ENCODE measurements around the gene GLI3. TPM values are rescaled to one million over a fixed set of nuclear protein-coding genes. Genes with fewer than 3 reads are reported as not detected.

GLI3 gene
- total and polyA plus RNA-seq, 2 of the 8 experiments (the other 6 are each of a cell fraction or from before 2014, with no cell fraction given) = 8.0 to 31.1 TPM

DNA sequence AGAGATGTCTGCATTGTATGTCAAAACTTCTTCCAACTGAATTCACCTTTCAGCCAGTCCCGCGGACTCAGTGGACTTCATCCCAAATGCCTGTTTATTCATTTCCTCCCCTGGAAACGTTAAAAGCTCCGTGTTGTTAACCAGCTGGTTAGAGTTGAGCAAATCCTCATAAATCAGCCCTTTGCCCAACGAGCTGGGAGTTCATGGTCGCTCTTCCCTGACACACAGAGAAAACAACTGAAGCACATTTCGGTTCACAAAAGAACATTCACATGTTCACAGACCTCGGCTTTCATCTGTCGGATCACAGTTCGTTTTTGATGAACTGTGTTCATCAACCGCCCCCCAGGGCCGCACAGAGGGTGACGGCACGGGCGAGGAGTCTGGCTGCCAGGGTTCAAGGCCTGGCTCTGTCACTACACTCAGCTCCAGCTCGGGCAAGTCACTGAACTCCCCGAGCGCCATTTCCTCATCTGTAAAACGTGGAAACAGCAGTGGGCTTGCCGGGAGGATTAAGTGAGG, 62.6 kb downstream of the GLI3 start:
- Histone ChIP-seq H3K4me2 (ENCODE audit: insufficient read depth in 1 of 2, low read depth in 2 of 2, low read length in 2 of 2) (no peak overlapping the region), H3K4ac (replicated peaks; ENCODE audit: insufficient read length, low read depth, low read length) (no peak overlapping the region), H2BK12ac (ENCODE audit: low read depth, low read length) (no peak overlapping the region), H3K18ac (ENCODE audit: extremely low read depth, low read length) (no peak overlapping the region), H3K79me2 (ENCODE audit: control insufficient read depth in 1 of 2, insufficient read depth in 2 of 2, low read length in 2 of 2) (no peaks in the 10 kb centered on the region; a peak in 1 of 4 replicates), H3K23ac (ENCODE audit: insufficient read length) (no peak overlapping the region), H3K27ac (ENCODE audit: low read depth, low read length) (no peak overlapping the region), H3K79me1 (ENCODE audit: low read depth, low read length) (peaks cover 2% of the 10 kb centered on the region; the same call in 1 of the 2 replicates), H3K23me2 (ENCODE audit: low read depth, low read length) (peaks cover under 1% of the 10 kb centered on the region; the same call in 1 of the 2 replicates), H3K36me3 (ENCODE audit: control insufficient read depth in 2 of 4, insufficient read depth in 4 of 4, low read length in 3 of 4) (no peaks in the 10 kb centered on the region; a peak in 2 of 8 replicates), H3K14ac (ENCODE audit: insufficient read length) (no peak overlapping the region), H3K9me3 (ENCODE audit: insufficient read depth in 2 of 2, low read depth in 1 of 2, low read length in 1 of 2) (no peaks in the 10 kb centered on the region), H2AK5ac (ENCODE audit: low read depth, low read length) (no peak overlapping the region), H2BK15ac (ENCODE audit: low read length) (no peak overlapping the region), H4K20me1 (replicated peaks in 1 of 2; ENCODE audit: control insufficient read depth in 1 of 2, insufficient read depth in 2 of 2, low read length in 2 of 2) (no peaks in the 10 kb centered on the region), H3K9ac (replicated peaks in 1 of 4; ENCODE audit: extremely low read depth in 1 of 4, low read depth in 3 of 4, low read length in 3 of 4) (no peak overlapping the region), H4K91ac (replicated peaks; ENCODE audit: insufficient read length, low read length) (no peak overlapping the region), H3K4me1 (replicated peaks in 1 of 4; ENCODE audit: control insufficient read depth in 3 of 4, insufficient read depth in 4 of 4, low read length in 3 of 4) (no peaks in the 10 kb centered on the region; a peak in 1 of 7 replicates), H4K8ac (ENCODE audit: extremely low read depth, insufficient read depth, low read length) (no peak overlapping the region), H2BK20ac (ENCODE audit: low read length) (no peak overlapping the region), H4K5ac (ENCODE audit: insufficient read length, low read depth, low read length) (no peak overlapping the region), H3K56ac (replicated peaks; ENCODE audit: insufficient read length, low read depth, low read length) (no peak overlapping the region), H3K4me3 (ENCODE audit: extremely low read depth in 1 of 4, insufficient read depth in 2 of 4, low read depth in 3 of 4, low read length in 4 of 4) (no peak overlapping the region), H2BK5ac (ENCODE audit: low read depth, low read length) (no peak overlapping the region), H2AFZ (ENCODE audit: low read length) (no peak overlapping the region), H3K27me3 (replicated peaks in 1 of 4; ENCODE audit: control insufficient read depth in 3 of 4, extremely low read depth in 1 of 4, insufficient read depth in 3 of 4, low read length in 3 of 4) (no peaks in the 10 kb centered on the region), H2BK120ac (replicated peaks; ENCODE audit: low read depth, low read length) (no peak overlapping the region)
- WGBS, 2 experiments (ENCODE audit: extremely low coverage in 1 of 2, insufficient coverage in 1 of 2, insufficient read length in 1 of 2, insufficient replicate concordance in 2 of 2, low coverage in 1 of 2, low lambda C conversion rate in 2 of 2, missing lambda C conversion rate in 1 of 2) = 88% methylated on average over 20 of the region's 20 CpGs; no CpG with 5 or more reads in 1 of the 2 experiments
- ChIA-PET POLR2A (ENCODE audit: partially characterized antibody) (no interaction called here), CTCF (ENCODE audit: partially characterized antibody) (interaction anchor here (0.6 to 6.1 kb wide), 2 partner anchors 12 to 45 kb away, joined by 3 to 50 read pairs; no protein-coding TSS in a partner anchor)
- FAIRE-seq (no peak), DNase-seq (ENCODE audit: low read depth in 1 of 2, low spot score in 2 of 2) (no peak)
- TF ChIP-seq NRF1 (IDR thresholded peaks at IDR 0.05; ENCODE audit: low read depth, low read length) (no peak), SRF (IDR thresholded peaks at IDR 0.05; ENCODE audit: low read depth, low read length) (no peak), KDM5A (IDR thresholded peaks at IDR 0.05; ENCODE audit: low read length) (no peak), CTBP2 (IDR thresholded peaks at IDR 0.05; ENCODE audit: borderline replicate concordance, insufficient read depth, insufficient read length, low read length) (no peak), HDAC2 (IDR thresholded peaks at IDR 0.05; ENCODE audit: borderline replicate concordance in 1 of 2, low read depth in 2 of 2, low read length in 2 of 2) (no peak), BRCA1 (IDR thresholded peaks at IDR 0.05; ENCODE audit: low read depth, low read length) (no peak), BACH1 (IDR thresholded peaks at IDR 0.05; ENCODE audit: low read length) (no peak), RNF2 (IDR thresholded peaks at IDR 0.05; ENCODE audit: borderline replicate concordance, low read depth, low read length, missing control alignments, poor library complexity, severe bottlenecking) (no peak), RFX5 (IDR thresholded peaks at IDR 0.05; ENCODE audit: borderline replicate concordance, low read depth, low read length) (no peak), TAF1 (IDR thresholded peaks at IDR 0.05; ENCODE audit: low read depth, low read length) (no peak), CBX8 (IDR thresholded peaks at IDR 0.05; ENCODE audit: borderline replicate concordance, low read depth, low read length) (no peak), NANOG (IDR thresholded peaks at IDR 0.05; ENCODE audit: insufficient read depth, low read depth, low read length, poor library complexity, severe bottlenecking) (no peak), JUN (IDR thresholded peaks at IDR 0.05; ENCODE audit: low read depth, low read length) (no peak)
